Measurements from ENCODE around the gene VAMP3.

Gene VAMP3

GRCh38 chr1:7751174-7751573, 19.9 kb upstream of the VAMP3 start:
- Mint-ChIP-seq H3K27ac (no peak overlapping the region), H3K4me1 (ENCODE audit: low read depth) (peaks cover 18% of the 10 kb centered on the region), H3K9me3 (no peaks in the 10 kb centered on the region)

GRCh38 chr1:7752512-7753417, 18.3 kb upstream of the VAMP3 start:
- no peaks in the 10 kb centered on the region for H3K36me3 Mint-ChIP-seq (ENCODE audit: low read depth)
- no peaks in the 10 kb centered on the region for H3K9me3 Mint-ChIP-seq
- DNase-seq = peak; percentile 38
- no peak overlapping the region for H3K27ac Mint-ChIP-seq
- peaks cover 7% of the 10 kb centered on the region for H3K27me3 Mint-ChIP-seq
- peak overlapping the region; percentile 50 for H3K4me3 Mint-ChIP-seq
- H3K4me1 Mint-ChIP-seq (ENCODE audit: low read depth) = peaks cover 18% of the 10 kb centered on the region

More at GRCh38 chr1:7751174-7751573, 19.9 kb upstream of the VAMP3 start:
- Mint-ChIP-seq H3K36me3 (ENCODE audit: low read depth) (no peaks in the 10 kb centered on the region), H3K4me3 (no peak overlapping the region), H3K27me3 (peaks cover 7% of the 10 kb centered on the region)
- DNase-seq = no peak

GRCh38 chr1:7753641-7754040, 17.5 kb upstream of the VAMP3 start:
- no peak overlapping the region for H3K27ac Mint-ChIP-seq
- H3K36me3 Mint-ChIP-seq (ENCODE audit: low read depth) = no peaks in the 10 kb centered on the region
- H3K4me3 Mint-ChIP-seq = no peak overlapping the region
- H3K27me3 Mint-ChIP-seq = peaks cover 7% of the 10 kb centered on the region
- H3K4me1 Mint-ChIP-seq (ENCODE audit: low read depth) = peaks cover 18% of the 10 kb centered on the region
- H3K9me3 Mint-ChIP-seq = no peaks in the 10 kb centered on the region
- no peak for DNase-seq

- H3K9me3 Mint-ChIP-seq = no peaks in the 10 kb centered on the region
- H3K4me1 Mint-ChIP-seq (ENCODE audit: low read depth) = peaks cover 18% of the 10 kb centered on the region
Measured at GRCh38 chr1:7754234-7754633, 16.9 kb upstream of the VAMP3 start.

GRCh38 chr1:7755448-7755847, 15.6 kb upstream of the VAMP3 start:
- peaks cover 18% of the 10 kb centered on the region for H3K4me1 Mint-ChIP-seq (ENCODE audit: low read depth)
- no peak for DNase-seq
- no peak overlapping the region for H3K27ac Mint-ChIP-seq
- peaks cover 7% of the 10 kb centered on the region for H3K27me3 Mint-ChIP-seq
- no peaks in the 10 kb centered on the region for H3K9me3 Mint-ChIP-seq
- H3K36me3 Mint-ChIP-seq (ENCODE audit: low read depth) = no peaks in the 10 kb centered on the region
- no peak overlapping the region for H3K4me3 Mint-ChIP-seq

More at GRCh38 chr1:7754234-7754633, 16.9 kb upstream of the VAMP3 start:
- H3K36me3 Mint-ChIP-seq (ENCODE audit: low read depth) = no peaks in the 10 kb centered on the region
- H3K27me3 Mint-ChIP-seq = peaks cover 7% of the 10 kb centered on the region
- H3K27ac Mint-ChIP-seq = no peak overlapping the region
- DNase-seq = no peak
- no peak overlapping the region for H3K4me3 Mint-ChIP-seq

GRCh38 chr1:7760245-7760644, 10.9 kb upstream of the VAMP3 start:
- Mint-ChIP-seq H3K36me3 (ENCODE audit: low read depth) (no peaks in the 10 kb centered on the region), H3K4me3 (no peak overlapping the region), H3K27me3 (peaks cover 3% of the 10 kb centered on the region), H3K9me3 (no peaks in the 10 kb centered on the region), H3K4me1 (ENCODE audit: low read depth) (no peaks in the 10 kb centered on the region), H3K27ac (no peak overlapping the region)
- DNase-seq = no peak

- Mint-ChIP-seq H3K4me3 (no peak overlapping the region), H3K36me3 (ENCODE audit: low read depth) (no peaks in the 10 kb centered on the region), H3K9me3 (no peaks in the 10 kb centered on the region), H3K4me1 (ENCODE audit: low read depth) (no peaks in the 10 kb centered on the region), H3K27ac (no peak overlapping the region), H3K27me3 (peaks cover 3% of the 10 kb centered on the region)
- no peak for DNase-seq
Measured at GRCh38 chr1:7761103-7761502, 10.0 kb upstream of the VAMP3 start.

- no peak for DNase-seq
- H3K36me3 Mint-ChIP-seq (ENCODE audit: low read depth) = peaks cover 9% of the 10 kb centered on the region
- H3K27ac Mint-ChIP-seq = no peak overlapping the region
- H3K9me3 Mint-ChIP-seq = no peaks in the 10 kb centered on the region
- H3K4me1 Mint-ChIP-seq (ENCODE audit: low read depth) = peaks cover 10% of the 10 kb centered on the region
- peaks cover 10% of the 10 kb centered on the region for H3K27me3 Mint-ChIP-seq
- H3K4me3 Mint-ChIP-seq = no peak overlapping the region
Measured at GRCh38 chr1:7767176-7767575, 3.9 kb upstream of the VAMP3 start.

GRCh38 chr1:7768583-7768982, 2.5 kb upstream of the VAMP3 start:
- DNase-seq = no peak
- peaks cover 23% of the 10 kb centered on the region for H3K4me1 Mint-ChIP-seq (ENCODE audit: low read depth)
- no peaks in the 10 kb centered on the region for H3K9me3 Mint-ChIP-seq
- H3K27me3 Mint-ChIP-seq = peaks cover 9% of the 10 kb centered on the region
- H3K27ac Mint-ChIP-seq = no peak overlapping the region
- peaks cover 23% of the 10 kb centered on the region for H3K36me3 Mint-ChIP-seq (ENCODE audit: low read depth)
- no peak overlapping the region for H3K4me3 Mint-ChIP-seq

GRCh38 chr1:7769673-7770412, 1.3 kb upstream of the VAMP3 start:
- Mint-ChIP-seq H3K27me3 (peaks cover 8% of the 10 kb centered on the region), H3K4me1 (ENCODE audit: low read depth) (peaks cover 34% of the 10 kb centered on the region), H3K36me3 (ENCODE audit: low read depth) (peaks cover 36% of the 10 kb centered on the region), H3K9me3 (no peaks in the 10 kb centered on the region), H3K4me3 (peak overlapping the region; percentile 2), H3K27ac (no peak overlapping the region)
- no peak for DNase-seq

- no peak for DNase-seq
Measured at GRCh38 chr1:7770669-7770996, 463 bp upstream of the VAMP3 start.

GRCh38 chr1:7771823-7772299, 765 bp downstream of the VAMP3 start:
- DNase-seq = no peak

More at GRCh38 chr1:7770669-7770996, 463 bp upstream of the VAMP3 start:
- Mint-ChIP-seq H3K36me3 (ENCODE audit: low read depth) (peaks cover 40% of the 10 kb centered on the region), H3K4me3 (peak overlapping the region; percentile 87), H3K27me3 (peaks cover 8% of the 10 kb centered on the region), H3K4me1 (ENCODE audit: low read depth) (peaks cover 37% of the 10 kb centered on the region), H3K27ac (peak overlapping the region; percentile 83), H3K9me3 (no peaks in the 10 kb centered on the region)

GRCh38 chr1:7777591-7777990, 6.5 kb downstream of the VAMP3 start:
- Mint-ChIP-seq H3K9me3 (no peaks in the 10 kb centered on the region), H3K4me3 (no peak overlapping the region), H3K36me3 (ENCODE audit: low read depth) (peaks cover 82% of the 10 kb centered on the region), H3K27me3 (no peaks in the 10 kb centered on the region), H3K27ac (no peak overlapping the region), H3K4me1 (ENCODE audit: low read depth) (peaks cover 42% of the 10 kb centered on the region)
- DNase-seq = no peak

More at GRCh38 chr1:7771823-7772299, 765 bp downstream of the VAMP3 start:
- H3K4me3 Mint-ChIP-seq = peak overlapping the region; percentile 87
- H3K9me3 Mint-ChIP-seq = no peaks in the 10 kb centered on the region
- H3K4me1 Mint-ChIP-seq (ENCODE audit: low read depth) = peaks cover 41% of the 10 kb centered on the region
- H3K27ac Mint-ChIP-seq = peak overlapping the region; percentile 82
- H3K27me3 Mint-ChIP-seq = peaks cover 8% of the 10 kb centered on the region
- H3K36me3 Mint-ChIP-seq (ENCODE audit: low read depth) = peaks cover 53% of the 10 kb centered on the region

GRCh38 chr1:7778133-7778628, 7.1 kb downstream of the VAMP3 start:
- Mint-ChIP-seq H3K4me3 (no peak overlapping the region), H3K9me3 (no peaks in the 10 kb centered on the region), H3K4me1 (ENCODE audit: low read depth) (peaks cover 42% of the 10 kb centered on the region), H3K36me3 (ENCODE audit: low read depth) (peaks cover 76% of the 10 kb centered on the region), H3K27me3 (no peaks in the 10 kb centered on the region), H3K27ac (no peak overlapping the region)
- DNase-seq = no peak
